ENCODE measurements around the gene OXSR1.

The OXSR1 gene

DNA sequence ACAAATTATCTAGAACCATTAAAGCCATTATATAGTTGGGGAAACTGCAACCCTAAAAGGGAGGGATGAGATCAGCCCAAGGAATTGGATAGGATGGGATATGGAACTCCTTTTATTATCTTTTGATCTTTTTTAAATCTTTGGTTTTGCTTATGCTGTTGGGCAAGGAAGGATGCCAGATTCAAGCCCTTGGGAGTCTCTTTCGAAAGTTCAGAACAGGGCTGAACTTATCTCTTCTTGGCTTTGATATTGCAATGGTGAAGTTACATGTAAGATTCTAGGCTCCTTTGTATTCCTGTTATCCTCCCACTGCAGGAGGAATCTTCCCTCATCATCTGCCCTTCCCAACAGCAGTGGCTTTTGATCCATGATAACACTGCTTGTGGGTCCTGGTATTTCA is 90.3 kb downstream of the OXSR1 start:
- peaks cover 62% of the 10 kb centered on the region for H3K36me3 ChIP-seq (replicated peaks; ENCODE audit: low read depth, low read length)
- TF ChIP-seq EZH2phosphoT487 (IDR thresholded peaks at IDR 0.05; ENCODE audit: low read depth), result no peak
- TF ChIP-seq, protein P1, sequence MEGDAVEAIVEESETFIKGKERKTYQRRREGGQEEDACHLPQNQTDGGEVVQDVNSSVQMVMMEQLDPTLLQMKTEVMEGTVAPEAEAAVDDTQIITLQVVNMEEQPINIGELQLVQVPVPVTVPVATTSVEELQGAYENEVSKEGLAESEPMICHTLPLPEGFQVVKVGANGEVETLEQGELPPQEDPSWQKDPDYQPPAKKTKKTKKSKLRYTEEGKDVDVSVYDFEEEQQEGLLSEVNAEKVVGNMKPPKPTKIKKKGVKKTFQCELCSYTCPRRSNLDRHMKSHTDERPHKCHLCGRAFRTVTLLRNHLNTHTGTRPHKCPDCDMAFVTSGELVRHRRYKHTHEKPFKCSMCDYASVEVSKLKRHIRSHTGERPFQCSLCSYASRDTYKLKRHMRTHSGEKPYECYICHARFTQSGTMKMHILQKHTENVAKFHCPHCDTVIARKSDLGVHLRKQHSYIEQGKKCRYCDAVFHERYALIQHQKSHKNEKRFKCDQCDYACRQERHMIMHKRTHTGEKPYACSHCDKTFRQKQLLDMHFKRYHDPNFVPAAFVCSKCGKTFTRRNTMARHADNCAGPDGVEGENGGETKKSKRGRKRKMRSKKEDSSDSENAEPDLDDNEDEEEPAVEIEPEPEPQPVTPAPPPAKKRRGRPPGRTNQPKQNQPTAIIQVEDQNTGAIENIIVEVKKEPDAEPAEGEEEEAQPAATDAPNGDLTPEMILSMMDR (IDR thresholded peaks at IDR 0.05; ENCODE audit: low read depth, low read length), result no peak

DNA sequence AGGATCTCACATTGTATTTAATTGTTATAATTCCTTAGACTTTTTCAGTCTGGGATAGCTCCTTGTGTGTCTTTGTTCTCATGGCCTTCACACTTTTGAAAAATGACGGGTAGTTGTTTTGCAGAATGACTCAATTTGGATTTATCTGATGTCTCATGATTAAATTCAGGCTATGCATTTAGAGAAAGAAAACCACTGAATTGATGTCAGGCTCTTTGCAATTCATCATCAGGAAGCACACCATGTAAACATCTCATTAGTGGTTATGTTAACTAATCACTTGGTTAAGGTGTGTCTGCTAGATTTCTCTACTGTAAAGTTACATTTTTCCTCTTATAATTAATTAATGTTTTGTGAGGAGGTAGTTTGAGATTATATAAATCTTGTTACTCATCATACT is 92.2 kb downstream of the OXSR1 start:
- Histone ChIP-seq H3K4me2 (ENCODE audit: low read length) (no peak overlapping the region), H4K20me1 (ENCODE audit: insufficient read depth, low read length) (0 out of 2 replicates have a peak, but pooled peaks cover 7% of the 10 kb centered on the region), H2AFZ (ENCODE audit: low read depth, low read length) (no peak overlapping the region), H3K4me3 (ENCODE audit: low read length) (no peak overlapping the region), H3K36me3 (replicated peaks; ENCODE audit: low read depth, low read length) (peaks cover 44% of the 10 kb centered on the region), H3K9ac (ENCODE audit: low read length) (no peak overlapping the region), H3K27me3 (ENCODE audit: low read depth, low read length) (no peaks in the 10 kb centered on the region), H3K27ac (ENCODE audit: low read length) (no peak overlapping the region), H3K9me3 (ENCODE audit: insufficient read depth, low read length) (no peaks in the 10 kb centered on the region), H3K79me2 (ENCODE audit: low read length) (no peaks in the 10 kb centered on the region), H3K4me1 (ENCODE audit: low read length) (no peaks in the 10 kb centered on the region)
- TF ChIP-seq, protein P1 (IDR thresholded peaks at IDR 0.05; ENCODE audit: low read depth, low read length), result no peak
- no peak for TF ChIP-seq EZH2phosphoT487 (IDR thresholded peaks at IDR 0.05; ENCODE audit: low read depth)

More for the DNA sequence above, 90.3 kb downstream of the OXSR1 start:
- no peaks in the 10 kb centered on the region for H3K4me1 ChIP-seq (ENCODE audit: low read length)
- H2AFZ ChIP-seq (ENCODE audit: low read depth, low read length), result no peak overlapping the region
- no peaks in the 10 kb centered on the region for H3K9me3 ChIP-seq (ENCODE audit: insufficient read depth, low read length)
- H3K4me3 ChIP-seq (ENCODE audit: low read length), result no peak overlapping the region
- no peaks in the 10 kb centered on the region for H3K79me2 ChIP-seq (ENCODE audit: low read length)
- 0 out of 2 replicates have a peak, but pooled peaks cover 7% of the 10 kb centered on the region for H4K20me1 ChIP-seq (ENCODE audit: insufficient read depth, low read length)
- H3K27ac ChIP-seq (ENCODE audit: low read length), result no peak overlapping the region
- H3K9ac ChIP-seq (ENCODE audit: low read length), result no peak overlapping the region
- no peaks in the 10 kb centered on the region for H3K27me3 ChIP-seq (ENCODE audit: low read depth, low read length)
- no peak overlapping the region for H3K4me2 ChIP-seq (ENCODE audit: low read length)

DNA sequence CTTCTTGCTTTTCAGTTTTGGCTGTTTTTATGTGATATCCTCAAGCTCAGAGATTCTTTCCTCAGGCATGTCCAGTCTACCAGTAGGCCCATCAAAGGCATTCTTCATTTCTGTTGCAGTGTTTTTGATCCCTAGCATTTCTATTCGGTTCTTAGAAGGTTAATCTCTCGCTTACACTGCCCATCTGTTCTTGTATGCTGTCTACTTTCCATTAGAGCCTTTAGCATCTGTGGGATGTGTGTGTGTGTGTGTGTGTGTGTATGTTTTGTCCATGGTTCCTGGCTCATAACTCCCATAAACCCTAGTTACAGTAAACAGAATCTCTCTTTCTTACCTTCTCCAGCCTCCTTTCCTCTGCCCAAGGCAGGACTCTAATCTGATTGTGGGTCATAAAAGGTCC is 95.1 kb downstream of the OXSR1 start:
- H3K4me1 ChIP-seq (ENCODE audit: low read length), result no peaks in the 10 kb centered on the region
- peaks cover 17% of the 10 kb centered on the region for H3K36me3 ChIP-seq (replicated peaks; ENCODE audit: low read depth, low read length)
- H3K9ac ChIP-seq (ENCODE audit: low read length), result no peak overlapping the region
- no peaks in the 10 kb centered on the region for H4K20me1 ChIP-seq (ENCODE audit: insufficient read depth, low read length)
- H3K4me3 ChIP-seq (ENCODE audit: low read length), result no peak overlapping the region
- no peak overlapping the region for H2AFZ ChIP-seq (ENCODE audit: low read depth, low read length)
- no peaks in the 10 kb centered on the region for H3K9me3 ChIP-seq (ENCODE audit: insufficient read depth, low read length)
- H3K79me2 ChIP-seq (ENCODE audit: low read length), result no peaks in the 10 kb centered on the region
- TF ChIP-seq, protein P1 (IDR thresholded peaks at IDR 0.05; ENCODE audit: low read depth, low read length), result no peak
- no peak for TF ChIP-seq EZH2phosphoT487 (IDR thresholded peaks at IDR 0.05; ENCODE audit: low read depth)
- H3K27ac ChIP-seq (ENCODE audit: low read length), result no peak overlapping the region
- H3K4me2 ChIP-seq (ENCODE audit: low read length), result no peak overlapping the region
- H3K27me3 ChIP-seq (ENCODE audit: low read depth, low read length), result no peaks in the 10 kb centered on the region

DNA sequence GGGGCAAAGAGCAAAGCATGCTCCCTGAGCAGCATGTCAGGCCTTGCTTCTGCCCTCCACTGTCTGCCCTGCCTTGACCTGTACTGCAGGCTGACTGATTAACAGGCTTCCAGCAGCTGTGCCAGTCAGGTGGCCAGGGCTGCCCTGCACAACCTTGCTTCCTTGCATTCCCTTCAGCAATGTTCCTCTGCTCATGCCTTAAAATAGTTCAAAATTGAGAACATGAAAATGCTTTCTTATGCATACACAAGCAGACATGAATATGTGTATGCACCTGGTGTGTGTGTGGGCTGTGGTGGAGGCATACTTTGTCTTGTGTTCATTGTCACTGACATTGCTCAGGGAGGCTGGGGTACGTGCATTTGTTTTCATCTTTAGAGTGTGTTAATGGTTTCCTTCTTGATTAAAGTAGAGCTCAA is 99.0 kb downstream of the OXSR1 start:
- Histone ChIP-seq H3K79me2 (ENCODE audit: low read length) (no peaks in the 10 kb centered on the region), H3K4me3 (ENCODE audit: low read length) (no peak overlapping the region), H3K9me3 (ENCODE audit: insufficient read depth, low read length) (no peaks in the 10 kb centered on the region), H3K4me1 (ENCODE audit: low read length) (peaks cover 17% of the 10 kb centered on the region), H3K27ac (ENCODE audit: low read length) (no peak overlapping the region), H2AFZ (ENCODE audit: low read depth, low read length) (no peak overlapping the region), H3K9ac (ENCODE audit: low read length) (no peak overlapping the region), H3K4me2 (ENCODE audit: low read length) (no peak overlapping the region), H3K27me3 (ENCODE audit: low read depth, low read length) (no peaks in the 10 kb centered on the region), H3K36me3 (replicated peaks; ENCODE audit: low read depth, low read length) (peaks cover 2% of the 10 kb centered on the region), H4K20me1 (ENCODE audit: insufficient read depth, low read length) (no peaks in the 10 kb centered on the region)
- TF ChIP-seq, protein P1 (IDR thresholded peaks at IDR 0.05; ENCODE audit: low read depth, low read length), result no peak
- TF ChIP-seq EZH2phosphoT487 (IDR thresholded peaks at IDR 0.05; ENCODE audit: low read depth), result no peak
